Neural progenitor cell (in vitro differentiated cells): Measurements from ENCODE around the gene NABP1.

Experiments
- CTCF ChIP-seq: fragments of 200-600 bp; sonication (generic); IDR thresholded peaks from 2 replicates; pipeline ENCODE4 v1.5.1; 2017; ENCODE audit warnings: antibody characterized with exemption, mild to moderate bottlenecking
- EZH2phosphoT487 ChIP-seq: fragments of 200-600 bp; sonication (generic); IDR thresholded peaks from 2 replicates; pipeline ENCODE4 v1.6.1; 2017; ENCODE audit warnings: antibody characterized with exemption

- TF ChIP-seq CTCF (no peak), EZH2phosphoT487 (no peak)
These were observed 21.5 kb upstream of the NABP1 start for GRCh38 chr2:191656391-191656790.
